H1 (cell line): ENCODE measurements around the gene CAPN9. TPM values are rescaled to one million over a fixed set of nuclear protein-coding genes. Genes with fewer than 3 reads are reported as not detected.

Experiments
- CTCF ChIA-PET: fragments of 300-600 bp; sonication (Branson Sonifier 250); formaldehyde crosslinking; loops from one replicate; lab custom pipeline; 2021; ENCODE audit not compliant: partially characterized antibody; lab: Charles Lee
- POLR2A ChIA-PET: fragments of 300-600 bp; sonication (Branson Sonifier 250); formaldehyde crosslinking; loops from one replicate; lab custom pipeline; 2021; ENCODE audit warnings: inconsistent platforms; ENCODE audit not compliant: partially characterized antibody; lab: Charles Lee
- DNase-seq, 2 experiments: peaks; one replicate each; pipeline versions ENCODE4 v3.0.0 to v3.0.0-alpha.2; 2010 to 2022; ENCODE audit warnings: low spot score in 2 of 2, low read depth in 1 of 2, mixed read lengths in 1 of 2
- FAIRE-seq: peaks from 2 replicates; lab custom pipeline; 2011; peaks lifted over from hg19 to GRCh38; lab: Jason Lieb, UNC
- H2AFZ ChIP-seq: 2 replicates; pipeline ENCODE4 v1.8.1; 2012; ENCODE audit warnings: low read length, inconsistent platforms
- H2AK5ac ChIP-seq: 2 replicates; pipeline ENCODE4 v1.6.1; 2013; ENCODE audit warnings: low read depth, low read length
- H2BK120ac ChIP-seq: replicated peaks from 2 replicates; pipeline ENCODE3; 2013; ENCODE audit warnings: low read depth, low read length, inconsistent platforms
- H2BK12ac ChIP-seq: 2 replicates; pipeline ENCODE4 v1.6.1; 2013; ENCODE audit warnings: low read depth, low read length
- H2BK15ac ChIP-seq: 2 replicates; pipeline ENCODE4 v1.6.1; 2013; ENCODE audit warnings: low read length
- H2BK20ac ChIP-seq: 2 replicates; pipeline ENCODE4 v1.6.1; 2013; ENCODE audit warnings: low read length
- H2BK5ac ChIP-seq: 2 replicates; pipeline ENCODE4 v1.6.1; 2013; ENCODE audit warnings: low read depth, low read length
- H3K14ac ChIP-seq: 2 replicates; pipeline ENCODE4 v1.6.1; 2013; ENCODE audit warnings: inconsistent platforms; ENCODE audit not compliant: insufficient read length
- H3K18ac ChIP-seq: 2 replicates; pipeline ENCODE4 v1.6.1; 2013; ENCODE audit warnings: low read length; ENCODE audit errors: extremely low read depth
- H3K23ac ChIP-seq: 2 replicates; pipeline ENCODE4 v1.6.1; 2013; ENCODE audit warnings: inconsistent platforms; ENCODE audit not compliant: insufficient read length
- H3K23me2 ChIP-seq: 2 replicates; pipeline ENCODE4 v1.6.1; 2013; ENCODE audit warnings: low read depth, low read length
- H3K27ac ChIP-seq: 2 replicates; pipeline ENCODE4 v1.6.1; 2011; ENCODE audit warnings: low read depth, low read length, inconsistent platforms
- H3K27me3 ChIP-seq, 4 experiments: replicated peaks in 1 of 4; 1 replicate in 1 of 4; 2 replicates in 3 of 4; pipeline versions ENCODE4 v1.6.1 to v1.8.1; 2011 to 2013; ENCODE audit warnings: low read length in 3 of 4, mild to moderate bottlenecking in 3 of 4, inconsistent platforms in 2 of 4, mixed read lengths in 2 of 4, moderate library complexity in 1 of 4; ENCODE audit not compliant: control insufficient read depth in 3 of 4, insufficient read depth in 3 of 4; ENCODE audit errors: extremely low read depth in 1 of 4
- H3K36me3 ChIP-seq, 4 experiments: 2 replicates each; pipeline versions ENCODE4 v1.6.1 to v1.8.1; 2011 to 2013; ENCODE audit warnings: mild to moderate bottlenecking in 4 of 4, low read length in 3 of 4, moderate library complexity in 2 of 4, control low read depth in 1 of 4, inconsistent platforms in 1 of 4; ENCODE audit not compliant: insufficient read depth in 4 of 4, control insufficient read depth in 2 of 4
- H3K4ac ChIP-seq: replicated peaks from 2 replicates; pipeline ENCODE3; 2013; ENCODE audit warnings: low read length, low read depth, mixed read lengths, inconsistent platforms; ENCODE audit not compliant: insufficient read length
- H3K4me1 ChIP-seq, 4 experiments: replicated peaks in 1 of 4; 1 replicate in 1 of 4; 2 replicates in 3 of 4; pipeline versions ENCODE4 v1.6.1 to v1.8.1; 2011 to 2013; ENCODE audit warnings: low read length in 3 of 4, inconsistent platforms in 2 of 4, mixed read lengths in 1 of 4; ENCODE audit not compliant: insufficient read depth in 4 of 4, control insufficient read depth in 3 of 4
- H3K4me2 ChIP-seq, 2 experiments: 2 replicates each; pipeline versions ENCODE4 v1.6.1 to v1.8.1; 2011 to 2013; ENCODE audit warnings: low read depth in 2 of 2, low read length in 2 of 2, control low read depth in 1 of 2, inconsistent platforms in 1 of 2, mild to moderate bottlenecking in 1 of 2; ENCODE audit not compliant: insufficient read depth in 1 of 2
- H3K4me3 ChIP-seq, 4 experiments: fragments of 200-600, 300-600 bp in 1 of 4; sonication (generic), shearing (Covaris generic), sonication (Bioruptor Twin) in 1 of 4; 2 replicates each; pipeline versions ENCODE4 v1.5.1 to v1.8.1; 2011 to 2016; ENCODE audit warnings: low read length in 4 of 4, low read depth in 3 of 4, control low read depth in 2 of 4, inconsistent platforms in 2 of 4, mild to moderate bottlenecking in 2 of 4, mixed read lengths in 1 of 4, moderate library complexity in 1 of 4; ENCODE audit not compliant: insufficient read depth in 2 of 4; ENCODE audit errors: extremely low read depth in 1 of 4
- H3K56ac ChIP-seq: replicated peaks from 2 replicates; pipeline ENCODE3; 2013; ENCODE audit warnings: low read depth, mild to moderate bottlenecking, mixed read lengths, low read length, inconsistent platforms; ENCODE audit not compliant: insufficient read length
- H3K79me1 ChIP-seq: 2 replicates; pipeline ENCODE4 v1.6.1; 2013; ENCODE audit warnings: low read depth, low read length, control low read depth
- H3K79me2 ChIP-seq, 2 experiments: 2 replicates each; pipeline versions ENCODE4 v1.6.1 to v1.8.1; 2012 to 2013; ENCODE audit warnings: low read length in 2 of 2, mild to moderate bottlenecking in 2 of 2, inconsistent platforms in 1 of 2; ENCODE audit not compliant: insufficient read depth in 2 of 2, control insufficient read depth in 1 of 2
- H3K9ac ChIP-seq, 4 experiments: replicated peaks in 1 of 4; 1 replicate in 1 of 4; 2 replicates in 3 of 4; pipeline versions ENCODE4 v1.6.1 to v1.8.1; 2011 to 2013; ENCODE audit warnings: low read depth in 3 of 4, low read length in 3 of 4, control low read depth in 2 of 4, mild to moderate bottlenecking in 2 of 4, moderate library complexity in 2 of 4, inconsistent platforms in 1 of 4; ENCODE audit errors: extremely low read depth in 1 of 4
- H3K9me3 ChIP-seq, 2 experiments: 2 replicates each; pipeline versions ENCODE4 v1.6.1 to v1.8.1; 2012 to 2013; ENCODE audit warnings: mild to moderate bottlenecking in 2 of 2, moderate library complexity in 2 of 2, control low read depth in 1 of 2, inconsistent platforms in 1 of 2, low read depth in 1 of 2, low read length in 1 of 2, mixed read lengths in 1 of 2; ENCODE audit not compliant: insufficient read depth in 2 of 2
- H4K20me1 ChIP-seq, 2 experiments: replicated peaks in 1 of 2; 2 replicates each; pipeline versions ENCODE3 to v1.8.1; 2011 to 2013; ENCODE audit warnings: inconsistent platforms in 2 of 2, low read length in 2 of 2, mild to moderate bottlenecking in 1 of 2; ENCODE audit not compliant: insufficient read depth in 2 of 2, control insufficient read depth in 1 of 2
- H4K5ac ChIP-seq: 2 replicates; pipeline ENCODE4 v1.6.1; 2013; ENCODE audit warnings: low read length, low read depth, mixed read lengths, inconsistent platforms; ENCODE audit not compliant: insufficient read length
- H4K8ac ChIP-seq: 2 replicates; pipeline ENCODE4 v1.8.0; 2013; ENCODE audit warnings: mild to moderate bottlenecking, moderate library complexity, low read length, inconsistent platforms; ENCODE audit not compliant: insufficient read depth; ENCODE audit errors: extremely low read depth
- H4K91ac ChIP-seq: replicated peaks from 2 replicates; pipeline ENCODE3; 2013; ENCODE audit warnings: low read length, mixed read lengths, inconsistent platforms; ENCODE audit not compliant: insufficient read length
- SUZ12 ChIP-seq: fragments of 200-600 bp; sonication (generic); IDR thresholded peaks from 2 replicates; pipeline ENCODE4 v1.6.1; 2012; ENCODE audit warnings: mild to moderate bottlenecking, inconsistent platforms, low read length, moderate library complexity, mixed read lengths
- WGBS, 2 experiments: shearing (Covaris generic) in 1 of 2; methylation state at CpG; one replicate each; pipeline versions ENCODE4 v1.1.6 to v1.1.7; 2013 to 2015; ENCODE audit warnings: low lambda C conversion rate in 2 of 2, mixed read lengths in 2 of 2, inconsistent platforms in 1 of 2, low coverage in 1 of 2, missing lambda C conversion rate in 1 of 2; ENCODE audit not compliant: insufficient replicate concordance in 2 of 2, insufficient coverage in 1 of 2, insufficient read length in 1 of 2; ENCODE audit errors: extremely low coverage in 1 of 2, missing lambda C conversion rate in 1 of 2; 5-methylcytosine and 5-hydroxymethylcytosine counted together
- polyA plus RNA-seq, 7 experiments: library from polyadenylated mRNA; depleted of rRNA in 3 of 7; stranded (reverse) in 5 of 7; unstranded in 2 of 7; fragments of >200 nt in 5 of 7; fragments of 200-250 nt in 2 of 7; gene quantifications; 1 replicate in 5 of 7; 2 replicates in 1 of 7; 4 replicates in 1 of 7; pipeline versions ENCODE4 v1.2.1 to v1.2.3, GENCODE V29; 2011 to 2013; ENCODE audit warnings: missing spikeins in 2 of 7, mixed read lengths in 2 of 7
- total RNA-seq: library from RNA; stranded (reverse); fragmentation: NEBNext Ultra II Directional; extraction: Animal tissue kit (Norgen Biotek cat#: 25700); gene quantifications from 2 replicates; pipeline ENCODE4 v1.2.1, GENCODE V29; 2021
- TF ChIP-seq, protein P1 (sequence below), 3 experiments: IDR thresholded peaks; 1 replicate in 2 of 3; 2 replicates in 1 of 3; pipeline versions ENCODE4 v1.5.1 to v1.6.1; 2011; ENCODE audit warnings: low read length in 3 of 3, mild to moderate bottlenecking in 3 of 3, inconsistent platforms in 2 of 3, low read depth in 1 of 3, moderate library complexity in 1 of 3; ENCODE audit not compliant: insufficient read depth in 1 of 3; ENCODE audit errors: control extremely low read depth in 1 of 3

The CAPN9 gene
- total and polyA plus RNA-seq, 2 of the 8 experiments (the other 6 are each of a cell fraction or from before 2014, with no cell fraction given) = 0.22 to 0.76 TPM

DNA sequence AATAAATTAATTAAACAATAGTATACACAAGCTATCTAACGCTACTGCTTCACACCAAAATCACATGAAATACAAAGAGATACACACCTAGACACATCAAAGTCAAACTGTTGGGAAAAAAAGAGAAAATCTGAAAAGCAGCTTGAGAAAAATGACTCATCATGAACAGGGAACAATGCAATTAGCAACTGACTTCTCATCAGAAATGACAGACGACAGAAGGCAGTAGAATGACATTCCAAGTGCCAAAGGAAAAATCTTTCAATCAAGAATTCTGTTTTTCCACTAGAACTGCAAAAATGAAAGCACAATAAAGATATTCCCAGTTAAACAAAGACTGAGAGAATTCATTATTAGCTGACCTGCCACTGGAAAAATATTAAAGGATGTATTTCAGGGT, 57.2 kb downstream of the CAPN9 start:
- no peak overlapping the region for H3K9ac ChIP-seq
- WGBS, 2 experiments = 82% methylated on average over 2 of the region's 2 CpGs; no CpG with 5 or more reads in 1 of the 2 experiments
- no peak for TF ChIP-seq SUZ12
- TF ChIP-seq, protein P1, sequence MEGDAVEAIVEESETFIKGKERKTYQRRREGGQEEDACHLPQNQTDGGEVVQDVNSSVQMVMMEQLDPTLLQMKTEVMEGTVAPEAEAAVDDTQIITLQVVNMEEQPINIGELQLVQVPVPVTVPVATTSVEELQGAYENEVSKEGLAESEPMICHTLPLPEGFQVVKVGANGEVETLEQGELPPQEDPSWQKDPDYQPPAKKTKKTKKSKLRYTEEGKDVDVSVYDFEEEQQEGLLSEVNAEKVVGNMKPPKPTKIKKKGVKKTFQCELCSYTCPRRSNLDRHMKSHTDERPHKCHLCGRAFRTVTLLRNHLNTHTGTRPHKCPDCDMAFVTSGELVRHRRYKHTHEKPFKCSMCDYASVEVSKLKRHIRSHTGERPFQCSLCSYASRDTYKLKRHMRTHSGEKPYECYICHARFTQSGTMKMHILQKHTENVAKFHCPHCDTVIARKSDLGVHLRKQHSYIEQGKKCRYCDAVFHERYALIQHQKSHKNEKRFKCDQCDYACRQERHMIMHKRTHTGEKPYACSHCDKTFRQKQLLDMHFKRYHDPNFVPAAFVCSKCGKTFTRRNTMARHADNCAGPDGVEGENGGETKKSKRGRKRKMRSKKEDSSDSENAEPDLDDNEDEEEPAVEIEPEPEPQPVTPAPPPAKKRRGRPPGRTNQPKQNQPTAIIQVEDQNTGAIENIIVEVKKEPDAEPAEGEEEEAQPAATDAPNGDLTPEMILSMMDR (IDR thresholded peaks at IDR 0.05; ENCODE audit: control extremely low read depth in 1 of 3, insufficient read depth in 1 of 3, low read depth in 1 of 3, low read length in 3 of 3) = no peak

More for the DNA sequence above, 57.2 kb downstream of the CAPN9 start:
- Histone ChIP-seq H3K23ac (no peak overlapping the region), H2BK12ac (no peak overlapping the region), H3K4me3 (no peak overlapping the region), H2BK120ac (no peak overlapping the region), H2BK5ac (no peak overlapping the region), H2BK20ac (no peak overlapping the region), H2BK15ac (no peak overlapping the region), H4K5ac (no peak overlapping the region), H4K91ac (no peak overlapping the region), H3K9me3 (no peaks in the 10 kb centered on the region), H3K4ac (no peak overlapping the region), H3K79me2 (no peaks in the 10 kb centered on the region), H3K27me3 (no peaks in the 10 kb centered on the region; a peak in 1 of 7 replicates), H2AK5ac (no peak overlapping the region), H3K56ac (no peak overlapping the region), H3K18ac (no peak overlapping the region), H3K4me2 (no peak overlapping the region), H3K14ac (no peak overlapping the region), H4K8ac (no peak overlapping the region), H3K79me1 (no peaks in the 10 kb centered on the region), H3K36me3 (no peaks in the 10 kb centered on the region), H4K20me1 (no peaks in the 10 kb centered on the region), H3K4me1 (no peaks in the 10 kb centered on the region), H3K27ac (no peak overlapping the region), H3K23me2 (no peaks in the 10 kb centered on the region), H2AFZ (no peak overlapping the region)
- DNase-seq = no peak
- ChIA-PET POLR2A (no interaction called here), CTCF (no interaction called here)
- FAIRE-seq = no peak
